SKM-1 (cell line): ENCODE measurements around the gene FOXB2.

ENCODE experiments used
- DNase-seq: peaks from one replicate; lab custom pipeline; 2025; ENCODE audit not compliant: unreplicated experiment; lab: John Stamatoyannopoulos, UW

FOXB2 gene

GRCh38 chr9:77063645-77064285 lies 44.3 kb downstream of the FOXB2 start:
- no peak for DNase-seq

- no peak for DNase-seq
Observed at GRCh38 chr9:77066388-77066787, 46.9 kb downstream of the FOXB2 start.
